NCI-H446 (cell line): ENCODE measurements around the gene KCNAB1.
"Not testable (repeated sequence)": the region's sequence is repeated elsewhere in the genome, so short reads cannot be mapped to it uniquely, and the experiment has no call there.

Experiments
- DNase-seq, 2 experiments: peaks; one replicate each; lab custom pipeline; 2025; lab: John Stamatoyannopoulos, UW

KCNAB1 gene

GRCh38 chr3:156176629-156177210 lies 56.3 kb downstream of the KCNAB1 start:
- DNase-seq = no peak

- DNase-seq = no peak
Observed at GRCh38 chr3:156180077-156180476, 59.7 kb downstream of the KCNAB1 start.

GRCh38 chr3:156181509-156181908 lies 61.1 kb downstream of the KCNAB1 start:
- DNase-seq = no peak

- DNase-seq = no peak
Observed at GRCh38 chr3:156183396-156183795, 63.0 kb downstream of the KCNAB1 start.

GRCh38 chr3:156184156-156184555 lies 63.8 kb downstream of the KCNAB1 start:
- no peak for DNase-seq

- no peak for DNase-seq
Observed at GRCh38 chr3:156187146-156187769, 66.9 kb downstream of the KCNAB1 start.

GRCh38 chr3:156188757-156189156 lies 68.4 kb downstream of the KCNAB1 start:
- no peak for DNase-seq

- no peak for DNase-seq
Observed at GRCh38 chr3:156189927-156190326, 69.5 kb downstream of the KCNAB1 start.

- DNase-seq = not testable (repeated sequence)
Observed at GRCh38 chr3:156194945-156195344, 74.6 kb downstream of the KCNAB1 start.

- DNase-seq = not testable (repeated sequence)
Observed at GRCh38 chr3:156197152-156197551, 76.8 kb downstream of the KCNAB1 start.

GRCh38 chr3:156201411-156202405 lies 81.3 kb downstream of the KCNAB1 start:
- no peak for DNase-seq

GRCh38 chr3:156206157-156206556 lies 85.8 kb downstream of the KCNAB1 start:
- no peak for DNase-seq

GRCh38 chr3:156207802-156208685 lies 87.7 kb downstream of the KCNAB1 start:
- DNase-seq = no peak

- DNase-seq = no peak
Observed at GRCh38 chr3:156209631-156210335, 89.4 kb downstream of the KCNAB1 start.

- DNase-seq = no peak
Observed at GRCh38 chr3:156211583-156211982, 91.2 kb downstream of the KCNAB1 start.

GRCh38 chr3:156214676-156215075 lies 94.3 kb downstream of the KCNAB1 start:
- no peak for DNase-seq

GRCh38 chr3:156215751-156216150 lies 95.4 kb downstream of the KCNAB1 start:
- no peak for DNase-seq

GRCh38 chr3:156216216-156216615 lies 95.8 kb downstream of the KCNAB1 start:
- no peak for DNase-seq

- no peak for DNase-seq
Observed at GRCh38 chr3:156216852-156217251, 96.5 kb downstream of the KCNAB1 start.

GRCh38 chr3:156217674-156218352 lies 97.4 kb downstream of the KCNAB1 start:
- no peak for DNase-seq

GRCh38 chr3:156218353-156218744 lies 98.0 kb downstream of the KCNAB1 start:
- DNase-seq = no peak
